DOHH2 (cell line): ENCODE measurements around the gene ITSN2.

Experiments used
- CTCF ChIP-seq: fragments of 200-600 bp; sonication (generic); IDR thresholded peaks from one replicate; pipeline ENCODE4 v1.5.1; 2014; ENCODE audit warnings: antibody characterized with exemption, mild to moderate bottlenecking, low read depth, low read length; ENCODE audit not compliant: poor library complexity, severe bottlenecking
- EZH2phosphoT487 ChIP-seq: fragments of 200-600 bp; sonication (generic); IDR thresholded peaks from 2 replicates; pipeline ENCODE4 v1.6.1; 2017; ENCODE audit warnings: borderline replicate concordance, mild to moderate bottlenecking, antibody characterized with exemption, low read length, moderate library complexity, mixed read lengths

- no peak for TF ChIP-seq CTCF
- TF ChIP-seq EZH2phosphoT487: no peak
Observed at GRCh38 chr2:24269265-24269664, 91.1 kb downstream of the ITSN2 start.
